GM18951 (cell line): ENCODE data around the gene SELENOF.
"Not testable (repeated sequence)": the region's sequence is repeated elsewhere in the genome, so short reads cannot be mapped to it uniquely, and the experiment has no call there.

Experiments
- POLR2A ChIP-seq: IDR thresholded peaks from 4 replicates; pipeline ENCODE4 v1.6.1; 2011; ENCODE audit warnings: mild to moderate bottlenecking; ENCODE audit not compliant: insufficient read length, insufficient read depth; ENCODE audit errors: extremely low read depth
- in situ Hi-C: fragments of 300-500 bp; cut with MboI; formaldehyde crosslinking; loops from one replicate; pipeline ENCODE4 v1.12.0; 2022; ENCODE audit warnings: low sequenced_read_pairs, mixed read lengths, inconsistent platforms; ENCODE audit not compliant: unreplicated experiment

Gene SELENOF

DNA sequence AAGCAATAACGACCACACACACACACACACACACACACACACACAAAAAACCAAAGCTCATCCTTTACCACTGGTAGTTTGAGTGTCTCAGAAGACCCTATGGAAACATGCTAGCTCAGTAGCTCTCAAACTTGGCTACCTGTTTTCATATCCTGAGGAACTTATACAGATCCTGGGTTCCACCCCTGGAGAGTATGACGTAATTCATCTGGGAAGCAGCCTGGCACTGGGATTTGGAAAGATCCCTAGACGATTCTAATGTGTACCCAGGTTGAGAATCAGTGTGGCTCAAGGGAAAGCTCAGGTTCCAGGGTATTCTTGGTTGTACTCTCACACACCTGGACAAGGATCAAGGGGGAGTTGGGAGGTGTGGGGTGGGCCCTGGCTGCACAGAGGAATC lies 85.9 kb downstream of the SELENOF start:
- no peak for TF ChIP-seq POLR2A
- in situ Hi-C loops, result no loop called here

DNA sequence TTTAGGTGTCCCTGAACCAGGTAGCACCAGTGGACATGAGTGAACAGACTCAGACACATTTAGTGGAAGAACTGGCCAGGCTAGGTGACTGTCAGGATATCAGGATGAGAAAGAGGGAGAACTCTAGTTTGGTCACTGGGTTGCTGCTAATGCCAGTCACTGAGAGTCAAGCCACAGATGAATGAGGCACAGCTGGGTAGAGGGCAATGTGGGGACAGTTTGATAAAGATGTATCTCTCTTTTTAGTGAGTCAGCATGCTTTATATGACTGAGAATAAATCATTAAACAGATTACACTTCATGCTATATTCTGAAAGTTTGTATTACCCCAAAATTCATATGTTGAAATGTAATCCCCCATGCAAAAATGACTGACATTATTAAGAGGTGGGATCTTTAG lies 87.1 kb downstream of the SELENOF start:
- no peak for TF ChIP-seq POLR2A
- in situ Hi-C loops, result no loop called here

DNA sequence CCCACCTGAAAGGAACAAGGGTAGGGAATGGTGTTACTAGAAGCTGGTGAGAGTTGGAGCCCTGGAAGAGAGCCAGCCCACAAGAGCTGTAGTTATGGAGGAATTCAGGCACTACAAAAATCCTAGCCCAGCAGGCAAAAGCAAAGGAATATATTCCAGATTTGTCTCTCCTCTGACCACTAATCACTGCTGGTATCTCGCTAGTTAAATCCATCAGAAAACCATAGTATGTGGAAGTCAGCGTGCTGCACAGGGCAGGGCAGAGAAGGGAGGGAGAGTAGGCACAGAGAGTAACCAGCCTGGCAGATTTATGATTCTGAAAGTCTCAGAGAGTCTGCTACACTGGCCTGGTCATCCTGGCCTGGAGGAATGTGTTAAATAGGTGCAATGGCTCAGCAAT lies 88.6 kb downstream of the SELENOF start:
- TF ChIP-seq POLR2A, result no peak
- in situ Hi-C loops, result no loop called here

DNA sequence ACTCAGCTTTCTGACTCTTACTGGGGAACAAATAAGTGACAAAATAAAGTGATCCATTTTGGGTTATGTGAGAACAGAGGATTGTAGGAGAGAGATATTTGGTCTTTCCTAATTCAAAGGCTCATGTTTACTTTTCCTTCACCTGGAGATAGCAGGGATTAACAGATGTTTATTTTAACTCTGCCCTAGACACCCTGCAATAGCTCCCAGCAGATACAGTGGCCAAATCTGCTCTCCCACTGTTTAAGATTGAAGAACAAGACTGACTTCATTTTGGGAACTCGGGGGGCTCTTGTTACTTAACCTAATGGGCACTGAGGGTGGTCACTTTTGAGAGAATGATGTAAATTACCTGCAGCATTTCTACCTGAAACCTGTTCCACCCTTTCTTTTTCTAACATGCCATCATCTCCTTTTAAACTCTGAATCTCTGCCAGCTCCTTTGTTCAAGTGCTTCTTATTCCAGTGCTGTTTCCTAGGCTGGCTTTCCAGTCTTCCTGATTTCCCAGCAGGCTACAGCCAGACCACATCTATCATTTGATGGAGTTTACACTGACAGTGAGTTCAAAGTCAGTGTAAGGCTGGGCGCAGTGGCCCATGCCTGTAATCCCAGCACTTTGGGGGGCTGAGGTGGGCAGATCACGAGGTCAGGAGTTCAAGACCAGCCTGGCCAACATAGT lies 90.0 kb downstream of the SELENOF start:
- in situ Hi-C loops, result no loop called here
- no peak for TF ChIP-seq POLR2A

DNA sequence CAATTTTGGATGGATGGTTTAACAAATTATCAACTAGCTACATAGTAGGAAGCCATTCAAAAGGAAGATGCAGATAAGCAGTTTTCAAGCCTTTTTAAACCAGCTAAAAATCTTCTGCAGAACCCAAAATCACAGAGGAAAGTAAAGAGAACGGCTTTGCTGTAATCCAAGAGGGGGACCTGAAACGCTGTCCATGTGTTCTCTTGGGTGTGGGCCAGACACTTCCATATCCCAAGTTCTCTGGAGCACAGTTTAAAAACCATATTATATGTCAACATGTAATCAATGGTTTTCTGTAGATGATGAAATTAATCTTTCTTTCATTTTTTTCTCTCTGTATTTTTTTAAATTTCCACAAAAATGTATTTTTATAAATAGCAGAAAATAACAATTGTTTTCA lies 90.5 kb downstream of the SELENOF start:
- TF ChIP-seq POLR2A, result no peak
- in situ Hi-C loops, result no loop called here

DNA sequence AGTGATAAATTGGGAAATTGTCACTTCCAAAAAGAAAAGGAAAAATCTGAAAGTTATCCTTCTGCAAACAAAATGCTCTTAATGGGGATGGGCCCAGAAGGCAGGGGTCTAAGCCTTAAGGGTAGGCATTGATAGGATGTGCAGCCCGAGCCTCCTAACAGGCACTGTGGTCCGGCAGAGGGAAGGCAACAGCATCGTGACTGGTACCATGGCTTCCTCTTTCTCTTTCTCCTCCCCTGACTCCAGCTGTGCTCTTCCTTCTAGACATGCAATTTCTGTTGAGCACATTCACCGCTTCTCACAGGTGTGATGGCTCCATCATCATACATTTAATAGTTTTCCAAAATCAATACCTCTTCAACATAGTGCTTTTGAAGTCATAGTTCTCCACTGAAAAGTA lies 91.5 kb downstream of the SELENOF start:
- in situ Hi-C loops, result no loop called here
- TF ChIP-seq POLR2A, result no peak

DNA sequence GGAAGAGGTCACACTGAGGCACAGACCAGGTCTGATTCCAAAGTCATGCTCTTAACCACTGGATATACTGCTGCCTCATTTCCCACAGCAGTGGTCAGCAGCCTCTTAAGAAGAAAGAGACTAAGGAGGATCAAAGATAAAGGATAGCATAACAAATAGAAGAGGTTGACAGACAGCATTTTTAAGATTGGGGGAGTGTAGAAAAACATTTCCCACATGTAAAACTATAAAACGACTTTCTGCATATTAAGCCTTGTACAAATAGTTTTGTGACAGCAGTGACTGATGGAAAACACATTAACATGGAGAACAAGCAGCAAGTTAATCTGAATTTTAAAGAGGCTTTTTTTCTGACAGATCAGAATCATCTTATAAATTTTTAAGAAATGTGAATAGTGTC lies 92.0 kb downstream of the SELENOF start:
- in situ Hi-C loops, result no loop called here
- TF ChIP-seq POLR2A, result no peak

DNA sequence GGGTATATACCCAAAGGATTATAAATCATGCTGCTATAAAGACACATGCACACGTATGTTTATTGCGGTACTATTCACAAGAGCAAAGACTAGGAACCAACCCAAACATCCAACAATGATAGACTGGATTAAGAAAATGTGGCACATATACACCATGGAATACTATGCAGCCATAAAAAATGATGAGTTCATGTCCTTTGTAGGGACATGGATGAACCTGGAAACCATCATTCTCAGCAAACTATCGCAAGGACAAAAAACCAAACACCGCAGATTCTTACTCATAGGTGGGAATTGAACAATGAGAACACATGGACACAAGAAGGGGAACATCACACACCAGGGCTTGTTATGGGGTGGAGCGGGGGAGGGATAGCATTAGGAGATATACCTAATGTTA lies 94.0 kb downstream of the SELENOF start:
- in situ Hi-C loops, result not testable (repeated sequence)

DNA sequence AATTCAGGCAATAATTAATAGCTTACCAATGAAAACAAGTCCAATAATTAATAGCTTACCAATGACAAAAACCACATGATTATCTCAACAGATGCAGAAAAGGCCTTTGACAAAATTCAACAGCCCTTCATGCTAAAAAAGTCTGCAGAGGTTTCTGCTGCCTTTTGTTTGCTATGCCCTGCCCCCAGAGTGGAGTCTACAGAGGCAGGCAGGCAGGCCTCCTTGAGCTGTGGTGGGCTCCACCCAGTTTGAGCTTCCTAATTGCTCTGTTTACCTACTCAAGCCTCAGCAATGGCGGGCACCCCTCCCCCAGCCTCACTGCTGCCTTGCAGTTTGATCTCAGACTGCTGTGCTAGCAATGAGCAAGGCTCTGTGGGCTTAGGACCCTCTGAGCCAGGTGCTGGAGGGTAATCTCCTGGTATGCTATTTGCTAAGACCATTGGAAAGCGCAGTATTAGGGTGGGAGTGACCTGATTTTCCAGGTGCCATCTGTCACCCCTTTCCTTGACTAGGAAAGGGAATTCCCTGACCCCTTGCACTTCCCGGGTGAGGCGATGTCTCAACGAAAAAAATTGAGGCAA lies 96.6 kb downstream of the SELENOF start:
- in situ Hi-C loops, result not testable (repeated sequence)

DNA sequence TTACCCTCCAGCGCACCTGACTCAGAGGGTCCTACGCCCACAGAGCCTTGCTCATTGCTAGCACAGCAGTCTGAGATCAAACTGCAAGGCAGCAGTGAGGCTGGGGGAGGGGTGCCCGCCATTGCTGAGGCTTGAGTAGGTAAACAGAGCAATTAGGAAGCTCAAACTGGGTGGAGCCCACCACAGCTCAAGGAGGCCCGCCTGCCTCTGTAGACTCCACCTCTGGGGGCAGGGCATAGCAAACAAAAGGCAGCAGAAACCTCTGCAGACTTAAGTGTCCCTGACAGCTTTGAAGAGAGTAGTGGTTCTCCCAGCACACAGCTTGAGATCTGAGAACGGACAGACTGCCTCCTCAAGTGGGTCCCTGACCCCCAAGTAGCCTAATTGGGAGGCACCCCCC lies 99.8 kb downstream of the SELENOF start:
- in situ Hi-C loops, result not testable (repeated sequence)
